GM19328 (cell line): ENCODE data around the gene FMN1.

Experiments used
- ATAC-seq: cut with Tn5 transposase; IDR thresholded peaks from one replicate; pipeline ENCODE4 v1.9.1; 2021; ENCODE audit warnings: mild to moderate bottlenecking, moderate library complexity; ENCODE audit not compliant: unreplicated experiment

Gene FMN1

DNA sequence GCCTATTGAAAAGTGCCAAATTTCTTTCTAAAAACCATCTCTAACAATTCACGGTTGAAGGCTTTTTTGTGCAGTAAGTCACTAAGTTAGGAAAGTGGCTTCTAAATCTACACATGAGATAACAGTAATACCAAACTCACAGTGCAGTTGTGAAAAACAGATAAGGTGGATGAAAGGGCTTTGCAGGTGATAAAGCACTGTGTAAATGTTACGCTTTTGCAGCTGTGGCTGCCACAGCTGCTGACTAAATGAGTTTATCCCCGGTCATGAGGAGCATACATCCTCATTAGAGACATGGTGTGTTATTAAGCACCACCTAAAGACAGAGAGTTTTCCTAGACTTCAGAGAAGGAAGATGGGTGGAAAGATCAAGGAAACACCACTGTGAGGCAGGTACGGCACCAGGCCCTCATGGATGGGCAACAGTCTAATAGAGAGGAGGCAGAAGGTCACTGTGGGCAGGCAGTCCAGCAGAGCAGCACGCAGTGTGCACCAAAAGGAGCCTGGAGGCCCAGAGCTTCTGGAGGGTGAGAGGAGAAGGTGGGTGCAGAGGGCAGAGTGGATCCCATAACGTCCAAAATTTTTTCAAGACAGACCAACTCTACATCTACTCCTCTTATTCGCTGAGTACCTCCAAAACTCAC lies 68.5 kb downstream of the FMN1 start:
- no peak for ATAC-seq

DNA sequence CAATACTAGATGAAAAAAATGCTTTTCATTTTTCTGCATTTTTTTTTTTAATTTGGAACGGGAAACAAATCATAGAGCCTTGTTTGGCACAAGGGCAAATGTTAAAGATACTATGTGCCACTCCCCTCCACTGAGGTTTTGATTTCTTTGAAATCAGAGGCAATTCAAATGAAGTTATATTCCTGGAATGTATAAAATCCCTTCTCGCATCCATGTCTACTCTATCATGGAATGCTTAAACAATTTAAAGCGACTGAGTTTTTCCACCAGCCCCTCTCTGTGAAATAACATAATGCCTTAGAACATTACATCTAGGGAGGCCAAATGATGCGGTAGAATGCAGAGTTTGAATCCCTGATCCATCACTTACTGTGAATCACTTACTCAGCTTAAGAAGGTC lies 69.7 kb downstream of the FMN1 start:
- ATAC-seq: no peak

DNA sequence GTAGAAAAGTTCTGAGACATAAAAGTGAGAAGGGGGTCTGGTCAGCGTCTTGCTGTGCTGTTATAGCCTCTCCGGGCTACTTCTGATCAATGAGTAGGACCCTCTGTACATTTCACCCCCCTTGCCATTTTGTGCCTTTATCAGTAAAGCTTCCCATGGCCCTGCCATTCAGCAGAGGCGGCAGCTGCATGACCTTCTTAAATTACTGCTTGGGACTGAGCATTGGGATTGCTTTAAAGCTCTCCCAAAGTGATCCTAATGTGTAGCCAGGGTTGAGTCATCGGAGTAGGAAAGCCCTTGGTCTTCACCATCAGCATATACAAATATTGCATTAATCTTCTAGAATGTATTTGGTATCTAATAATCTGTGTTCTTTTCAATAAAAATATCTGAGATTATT lies 70.2 kb downstream of the FMN1 start:
- ATAC-seq: no peak

DNA sequence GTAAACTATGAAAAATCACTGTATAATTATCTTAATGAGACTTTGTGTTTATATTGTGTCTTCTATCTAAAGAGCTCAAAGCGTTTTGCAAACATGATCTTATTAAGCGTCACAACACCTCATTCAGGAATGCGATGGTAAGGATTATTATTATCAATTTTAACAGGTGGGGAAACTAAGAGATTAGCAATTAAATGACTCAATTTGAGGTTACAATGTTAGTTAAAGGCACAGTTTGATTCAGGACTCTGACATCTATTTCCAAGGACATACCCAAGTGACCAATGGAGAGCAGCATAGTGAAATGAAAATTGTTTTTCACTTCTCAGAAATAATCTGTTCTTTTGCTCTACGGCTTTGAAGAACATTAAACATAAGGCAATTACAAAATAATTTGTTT lies 74.6 kb downstream of the FMN1 start:
- ATAC-seq: no peak

DNA sequence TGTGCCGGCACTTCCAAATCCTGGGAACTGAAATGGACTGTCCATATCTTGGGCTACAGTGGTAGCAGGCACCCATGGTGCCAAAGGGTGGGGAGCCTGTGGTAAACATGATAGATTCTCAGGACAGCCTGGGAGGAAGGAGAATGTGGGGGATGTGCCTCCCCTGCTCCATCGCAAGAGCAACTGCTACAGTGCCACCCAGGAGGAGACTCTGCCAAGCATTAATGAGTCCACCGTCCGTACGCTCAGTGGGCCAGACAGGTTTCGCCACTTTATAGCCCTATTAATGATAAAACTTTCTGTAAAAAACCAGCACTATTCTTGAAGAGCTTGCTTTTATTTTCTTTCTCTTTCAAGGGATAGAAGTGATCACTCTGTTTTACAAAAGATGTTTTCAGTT lies 75.2 kb downstream of the FMN1 start:
- ATAC-seq: no peak

DNA sequence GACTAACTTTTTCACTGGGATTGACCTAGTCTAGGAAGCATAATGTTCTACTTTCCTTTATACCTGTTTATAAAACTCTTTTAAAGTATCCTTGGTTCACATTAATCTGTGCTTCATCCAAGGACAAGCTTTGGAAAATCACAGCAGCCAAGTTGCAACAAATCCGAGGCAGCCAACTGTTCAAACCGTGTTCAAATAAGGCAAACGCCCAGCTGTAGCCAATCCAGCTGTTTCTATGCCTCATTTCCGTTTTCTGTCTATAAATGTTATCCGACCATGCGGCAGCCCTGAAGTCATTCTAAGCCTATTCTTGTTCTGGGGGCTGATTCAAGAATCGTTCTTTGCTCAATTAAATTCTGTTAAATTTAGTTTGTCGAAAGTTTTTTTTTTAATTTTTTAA lies 78.3 kb downstream of the FMN1 start:
- ATAC-seq: no peak

DNA sequence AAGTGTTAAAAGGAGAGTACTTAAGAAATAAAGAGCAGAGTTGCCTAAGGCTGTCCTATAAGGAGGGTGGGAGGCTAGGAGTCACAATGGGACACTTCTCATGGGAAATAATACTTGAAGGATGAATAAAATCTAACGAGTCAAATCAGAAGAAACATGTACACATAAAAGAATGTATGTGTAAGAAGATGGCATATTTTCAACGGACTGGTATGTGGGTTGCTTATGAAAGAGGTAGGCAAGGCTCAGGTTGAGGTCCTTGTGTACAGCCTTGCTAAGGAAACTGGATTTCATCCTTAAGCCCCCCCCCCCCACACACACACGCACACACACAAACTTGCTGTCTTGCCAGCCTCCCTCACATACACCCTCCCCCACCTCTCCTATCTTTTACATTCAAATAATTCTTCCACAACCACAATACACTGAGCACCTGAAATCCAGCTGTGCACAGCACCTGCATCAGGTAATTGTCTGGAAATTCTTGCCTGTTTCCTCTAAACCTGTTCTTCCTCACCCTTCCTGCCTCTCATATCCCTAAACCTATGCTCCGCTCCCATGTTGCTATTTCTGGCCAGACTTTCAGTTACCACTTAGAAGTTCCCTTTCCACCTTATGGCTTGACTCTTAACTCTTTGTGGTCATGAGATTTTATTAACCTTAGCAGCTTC lies 79.2 kb downstream of the FMN1 start:
- ATAC-seq: no peak

DNA sequence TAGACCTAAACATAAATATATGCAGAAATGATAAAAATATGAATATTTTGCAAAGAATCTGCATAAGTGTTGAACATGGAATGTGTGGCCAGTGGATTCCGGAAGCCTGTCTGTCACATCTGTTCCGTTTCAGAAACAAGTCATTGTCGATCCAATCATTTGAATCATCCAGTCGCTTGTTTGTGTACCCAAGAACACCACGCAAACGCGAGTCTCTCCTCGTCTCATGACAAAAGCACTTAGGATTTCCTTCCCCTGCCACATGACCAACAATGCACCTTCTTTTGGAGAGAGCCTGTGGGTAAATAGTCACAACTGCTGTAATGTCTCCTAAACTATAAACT lies 80.2 kb downstream of the FMN1 start:
- ATAC-seq: no peak

DNA sequence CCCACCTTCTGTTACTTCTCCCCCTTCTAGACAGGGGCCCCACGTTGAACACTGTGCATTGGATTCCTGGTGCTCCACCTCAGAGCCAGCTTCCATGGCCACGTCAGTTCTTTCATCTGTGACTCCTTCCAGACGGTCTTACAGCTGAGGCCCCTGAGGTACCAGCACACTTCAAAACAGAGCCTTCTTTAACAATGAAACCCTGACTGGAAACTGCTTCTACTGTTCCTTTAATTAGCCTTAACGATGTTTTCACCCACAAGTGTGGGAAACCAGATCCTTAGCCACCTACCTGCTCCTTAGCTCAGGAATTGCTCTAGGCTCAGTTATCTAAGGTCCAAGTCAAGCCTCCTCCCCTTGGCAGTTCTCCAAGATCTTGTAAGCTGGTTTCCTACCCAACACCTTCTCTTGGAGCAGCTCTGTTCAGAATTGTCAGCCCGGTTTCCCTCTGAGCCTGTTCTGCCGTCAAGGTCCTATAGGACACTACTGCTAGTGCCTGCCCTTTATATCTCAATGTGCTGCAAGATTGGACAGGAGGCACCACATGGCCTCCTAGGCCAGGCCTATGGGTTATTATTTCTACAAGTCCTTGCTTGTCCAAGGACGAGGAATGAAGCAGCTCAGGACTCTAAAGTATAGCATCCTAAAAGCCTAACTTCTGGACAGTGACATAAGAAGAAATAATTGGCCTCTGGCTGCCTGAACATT lies 80.7 kb downstream of the FMN1 start:
- no peak for ATAC-seq

DNA sequence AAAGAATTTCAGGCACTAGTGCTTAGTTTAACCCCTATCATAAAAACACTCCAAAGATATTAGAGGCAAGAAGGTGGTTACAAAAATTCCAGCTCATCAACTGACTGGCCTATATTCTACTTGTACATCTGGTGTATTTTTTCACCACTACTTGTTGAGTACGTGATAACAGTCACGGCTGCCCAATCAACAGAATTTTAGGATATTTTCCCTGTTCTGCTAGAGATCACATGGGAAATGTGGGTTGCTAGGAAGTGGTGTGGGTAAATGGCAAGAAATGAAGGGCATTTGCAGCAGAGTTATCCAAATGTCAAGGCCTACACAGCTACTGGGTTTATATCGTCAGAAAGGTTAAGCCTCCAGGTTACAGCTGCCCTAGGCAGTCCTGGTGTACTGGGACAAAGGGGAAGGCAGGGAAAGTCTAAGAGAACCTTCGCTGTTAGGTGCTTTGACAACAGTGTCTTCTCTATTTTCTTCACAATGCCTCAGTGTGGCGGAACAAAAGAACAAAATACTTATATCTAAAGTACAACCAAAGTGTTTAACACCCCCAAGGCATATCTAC lies 81.9 kb downstream of the FMN1 start:
- ATAC-seq: no peak

DNA sequence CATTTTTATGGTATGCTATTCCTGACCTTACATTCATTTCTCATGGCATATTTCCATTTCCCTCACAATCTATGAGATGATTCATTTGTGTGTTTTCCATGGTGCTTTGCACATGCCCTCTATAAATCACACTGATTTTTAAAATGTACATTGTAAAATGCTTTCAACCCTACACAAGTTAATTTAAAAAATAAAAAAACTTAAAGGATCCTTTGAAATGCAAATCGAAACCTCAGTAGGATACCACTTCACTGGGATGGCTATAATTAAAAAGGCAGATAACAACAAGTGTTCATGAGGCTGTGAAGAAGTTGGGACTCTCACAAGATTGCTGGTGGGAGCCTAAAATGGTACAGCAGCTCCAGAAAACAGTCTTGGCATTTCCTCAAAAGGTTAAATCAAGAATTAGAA lies 83.5 kb downstream of the FMN1 start:
- no peak for ATAC-seq

DNA sequence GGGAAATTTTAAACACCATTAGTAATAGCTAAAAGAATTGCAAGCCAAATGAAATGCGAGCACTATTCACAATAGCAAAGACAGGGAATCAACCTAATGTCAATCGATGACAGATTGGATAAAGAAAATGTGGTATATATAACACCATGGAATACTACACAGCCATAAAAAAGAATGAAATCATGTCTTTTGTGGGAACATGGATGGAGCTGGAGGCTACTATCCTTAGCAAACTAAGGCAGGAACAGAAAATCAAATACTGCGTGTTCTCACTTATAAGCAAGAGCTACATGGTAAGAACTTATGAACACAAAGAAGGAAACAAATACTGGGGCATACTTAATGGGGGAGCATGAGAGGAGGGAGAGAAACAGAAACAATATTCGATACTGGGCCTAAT lies 85.2 kb downstream of the FMN1 start:
- no peak for ATAC-seq

DNA sequence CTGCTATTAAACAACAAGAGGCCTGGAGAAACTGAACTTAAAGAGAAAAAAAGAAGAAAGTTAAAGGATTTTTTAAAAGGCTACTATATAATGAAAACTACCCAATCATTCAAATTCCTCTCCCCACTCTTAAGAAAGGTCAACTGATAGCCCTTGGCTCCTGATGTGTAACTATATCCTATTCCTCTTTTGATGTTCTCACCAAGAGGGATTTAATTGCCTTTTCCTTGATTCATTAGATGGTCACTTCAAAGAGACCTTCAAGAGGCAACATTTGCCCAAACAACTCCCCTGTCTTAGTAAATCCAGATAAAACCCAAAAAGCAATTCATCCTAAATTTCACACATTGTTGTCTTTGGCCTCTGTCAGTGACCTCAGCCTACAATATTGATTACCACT lies 86.0 kb downstream of the FMN1 start:
- no peak for ATAC-seq

DNA sequence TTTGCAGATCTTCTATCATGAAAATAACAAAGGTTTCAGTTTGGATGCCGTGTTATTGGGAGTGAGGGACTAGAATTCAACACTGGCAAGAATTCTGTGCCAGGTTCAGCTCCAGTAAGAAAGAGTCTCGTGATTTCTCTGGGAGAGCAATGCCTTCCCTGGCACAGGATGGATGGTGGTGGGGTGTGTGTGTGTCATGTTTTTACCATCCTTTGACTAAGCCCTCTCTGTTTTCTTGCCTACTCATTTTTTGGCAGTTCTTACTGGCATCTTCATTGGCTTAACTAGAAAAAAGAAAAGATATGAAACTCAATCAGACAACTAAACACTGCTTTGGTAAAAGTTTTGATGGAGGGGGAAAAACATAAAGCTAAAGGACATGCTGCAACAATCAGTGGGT lies 86.6 kb downstream of the FMN1 start:
- no peak for ATAC-seq

DNA sequence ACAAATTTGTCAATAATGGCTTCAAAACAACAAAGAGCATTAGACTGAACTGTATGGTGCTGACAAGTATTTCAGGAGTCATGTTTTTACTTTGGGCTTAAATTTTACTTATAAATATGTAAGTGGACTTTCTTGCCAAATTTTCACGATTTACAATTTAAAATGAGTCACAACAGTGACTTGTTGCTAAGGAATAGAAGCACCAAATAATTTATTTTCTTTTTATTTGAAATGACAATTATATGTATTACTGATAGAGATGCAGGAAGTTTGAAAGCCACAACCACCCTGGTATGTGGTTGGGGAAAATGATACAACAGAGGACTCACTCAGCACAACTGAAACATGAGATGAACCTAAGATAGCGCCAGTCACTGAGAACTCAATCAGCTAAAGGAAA lies 90.3 kb downstream of the FMN1 start:
- ATAC-seq: no peak

DNA sequence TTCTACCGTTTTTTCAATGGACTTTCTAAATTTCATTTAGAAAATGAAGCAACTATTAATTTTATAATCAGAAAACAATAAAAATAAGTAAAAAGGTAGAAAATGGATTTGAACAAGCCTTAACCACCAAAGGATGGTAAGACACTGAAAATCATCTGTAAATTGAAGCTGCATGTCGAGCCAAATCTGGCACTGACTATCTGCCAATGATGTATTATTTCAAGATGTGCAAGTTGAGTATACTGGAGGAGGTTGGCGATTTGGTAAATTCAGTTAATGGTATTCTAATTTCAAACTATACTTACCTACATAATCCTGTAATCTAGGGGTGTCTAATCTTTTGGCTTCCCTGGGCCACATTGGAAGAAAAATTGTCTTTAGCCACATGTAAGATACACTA lies 93.5 kb downstream of the FMN1 start:
- ATAC-seq: no peak

DNA sequence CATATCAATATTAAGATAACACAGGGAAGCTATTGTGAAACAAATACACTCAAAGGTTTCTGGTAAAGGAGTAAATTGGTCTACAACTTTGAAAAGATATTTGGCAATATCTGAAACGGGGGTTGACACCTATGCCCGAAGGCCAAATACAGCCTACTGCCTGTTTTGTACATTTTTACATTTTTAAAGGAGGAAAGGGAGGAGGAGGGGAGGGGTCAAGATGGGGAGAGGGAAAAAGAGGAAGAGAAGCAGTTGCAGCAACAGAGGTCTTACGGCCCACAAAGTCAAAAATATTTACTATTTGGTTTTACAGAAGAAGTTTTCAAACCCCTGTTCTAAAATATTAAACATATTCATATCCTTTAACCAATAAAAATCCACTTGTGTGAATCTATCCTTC lies 94.2 kb downstream of the FMN1 start:
- ATAC-seq: no peak

DNA sequence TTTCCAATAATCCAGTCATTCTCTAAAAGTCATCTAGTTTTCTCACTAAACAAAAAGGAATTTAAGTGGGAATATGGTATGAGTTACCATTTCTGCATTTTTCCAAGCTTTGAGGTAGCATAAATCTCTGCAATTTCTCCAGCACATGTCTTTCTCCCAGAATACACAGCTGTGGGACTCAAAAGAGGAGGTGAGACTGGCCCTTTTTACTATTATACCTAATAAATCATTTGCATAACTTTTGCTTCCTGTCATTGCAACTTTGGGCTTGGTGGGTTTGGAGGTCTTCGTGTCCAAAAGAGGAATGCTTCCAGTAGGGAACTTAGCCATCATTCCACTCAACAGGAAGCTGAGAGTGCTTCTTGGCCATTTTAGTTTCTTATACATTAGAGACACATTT lies 94.8 kb downstream of the FMN1 start:
- ATAC-seq: no peak

DNA sequence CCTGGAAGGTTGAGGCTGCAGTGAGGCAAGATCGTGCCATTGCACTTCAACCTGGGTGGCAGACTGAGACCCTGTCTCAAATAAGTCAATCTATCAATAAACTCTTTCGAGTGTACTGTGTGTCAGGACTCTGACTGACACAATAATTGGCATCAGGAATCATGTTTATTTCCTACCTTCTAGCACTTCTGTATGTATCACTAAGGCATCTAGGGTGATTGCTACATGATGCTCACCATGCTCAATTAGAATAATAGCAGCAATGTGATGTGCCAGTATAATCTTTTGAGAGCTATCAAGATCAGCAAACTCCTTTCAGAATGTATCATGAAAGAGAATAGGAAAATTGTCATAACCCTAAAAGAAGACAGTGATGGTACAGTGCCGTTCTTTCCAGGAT lies 95.3 kb downstream of the FMN1 start:
- ATAC-seq: no peak

DNA sequence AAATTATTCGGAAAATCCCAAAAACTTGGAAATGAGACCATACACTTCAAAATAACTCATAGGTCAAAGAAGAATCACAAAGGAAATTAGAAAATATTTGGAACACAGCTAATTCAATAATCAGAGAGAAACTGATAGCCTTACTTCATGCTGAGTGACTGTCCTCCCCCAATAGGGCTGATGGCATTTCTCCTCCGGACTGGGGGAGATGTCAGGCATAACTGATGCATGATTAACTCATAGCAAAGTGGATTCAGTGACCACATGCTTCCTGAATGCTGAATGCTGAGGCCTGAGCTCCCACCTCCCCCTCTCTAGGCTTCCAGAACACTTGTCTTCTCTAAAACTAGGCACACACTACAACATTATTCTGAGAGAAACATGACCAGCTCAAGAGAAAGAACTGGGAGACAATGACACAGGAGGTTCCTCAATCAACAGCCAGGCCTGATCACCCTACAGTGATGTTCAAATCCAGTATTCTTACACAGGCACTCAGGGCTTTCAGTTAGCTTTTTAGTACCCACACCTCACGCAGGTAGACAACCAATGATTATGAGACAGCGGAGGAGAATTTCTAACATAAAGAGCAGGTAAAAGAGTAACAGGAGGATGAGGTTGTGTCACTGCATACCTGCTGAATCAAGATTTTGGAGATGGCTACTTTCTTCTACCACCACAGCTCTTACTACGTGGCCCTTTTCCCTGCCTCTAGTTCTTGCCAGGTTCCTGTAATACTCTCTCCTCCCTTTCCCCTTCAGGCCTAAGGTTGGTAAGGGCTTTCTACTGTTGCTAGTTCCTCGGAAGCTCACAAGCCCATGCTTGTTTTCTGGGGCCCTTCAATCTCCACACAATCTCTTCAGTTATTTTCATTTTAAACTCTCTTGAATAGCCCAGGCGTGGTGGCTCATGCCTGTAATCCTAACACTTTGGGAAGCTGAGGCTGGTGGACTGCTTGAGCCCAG lies 96.1 kb downstream of the FMN1 start:
- ATAC-seq: no peak

DNA sequence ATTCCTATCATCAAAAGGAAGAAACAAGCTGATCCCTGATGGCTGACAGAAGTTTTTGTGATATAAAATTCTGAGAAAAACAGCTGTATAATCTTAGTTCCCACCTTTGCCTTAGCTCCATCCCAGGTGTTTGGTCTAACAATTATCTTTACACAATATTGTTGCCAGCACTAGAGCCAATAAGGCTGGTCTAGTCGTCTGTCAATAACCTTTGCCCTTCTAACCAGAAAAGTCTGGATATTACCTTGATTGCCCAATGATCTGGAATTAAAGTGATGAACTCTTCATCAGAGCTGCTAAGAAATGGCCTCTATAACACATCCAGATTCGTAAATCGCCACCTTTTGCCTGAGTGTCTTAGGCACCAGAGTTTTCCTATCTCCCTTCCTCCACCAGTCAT lies 98.4 kb downstream of the FMN1 start:
- ATAC-seq: no peak
